ENCODE measurements around the gene SNAI1. TPM values are rescaled to one million over a fixed set of nuclear protein-coding genes. Genes with fewer than 3 reads are reported as not detected.

The SNAI1 gene
- total and polyA plus RNA-seq, 2 of the 4 experiments (the other 2 are of a cell fraction), result 0.54 to 13.7 TPM

DNA sequence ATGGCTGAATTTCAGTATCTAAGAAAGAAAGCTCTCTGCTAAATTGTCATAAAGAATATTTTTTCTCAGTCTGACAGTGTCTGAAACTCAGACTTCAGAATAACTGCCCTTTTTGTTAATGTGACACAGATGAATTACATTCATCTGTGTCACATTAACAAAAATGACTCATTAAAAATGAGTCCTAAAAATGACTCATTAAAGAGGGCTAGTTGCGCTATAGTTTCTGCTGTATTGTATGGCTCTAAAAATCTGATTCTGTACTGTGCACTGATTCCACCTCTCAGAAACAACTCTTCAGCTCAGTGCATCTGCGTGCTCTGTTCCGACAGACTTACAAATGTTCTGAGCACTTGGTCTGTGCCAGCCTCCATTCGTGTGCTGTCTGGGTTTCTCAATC lies 31.6 kb upstream of the SNAI1 start (continued):
- TF ChIP-seq, protein P1, sequence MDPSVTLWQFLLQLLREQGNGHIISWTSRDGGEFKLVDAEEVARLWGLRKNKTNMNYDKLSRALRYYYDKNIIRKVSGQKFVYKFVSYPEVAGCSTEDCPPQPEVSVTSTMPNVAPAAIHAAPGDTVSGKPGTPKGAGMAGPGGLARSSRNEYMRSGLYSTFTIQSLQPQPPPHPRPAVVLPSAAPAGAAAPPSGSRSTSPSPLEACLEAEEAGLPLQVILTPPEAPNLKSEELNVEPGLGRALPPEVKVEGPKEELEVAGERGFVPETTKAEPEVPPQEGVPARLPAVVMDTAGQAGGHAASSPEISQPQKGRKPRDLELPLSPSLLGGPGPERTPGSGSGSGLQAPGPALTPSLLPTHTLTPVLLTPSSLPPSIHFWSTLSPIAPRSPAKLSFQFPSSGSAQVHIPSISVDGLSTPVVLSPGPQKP (IDR thresholded peaks at IDR 0.05; ENCODE audit: borderline replicate concordance, low read depth, low read length), result no peak
- TF ChIP-seq RCOR1 (IDR thresholded peaks at IDR 0.05; ENCODE audit: insufficient replicate concordance, low read length) (no peak), MXI1 (IDR thresholded peaks at IDR 0.05; ENCODE audit: borderline replicate concordance, low read depth, low read length) (no peak), CHD1 (IDR thresholded peaks at IDR 0.05; ENCODE audit: low read depth, low read length) (no peak), MAFK (IDR thresholded peaks at IDR 0.05; ENCODE audit: low read depth, low read length) (no peak)

DNA sequence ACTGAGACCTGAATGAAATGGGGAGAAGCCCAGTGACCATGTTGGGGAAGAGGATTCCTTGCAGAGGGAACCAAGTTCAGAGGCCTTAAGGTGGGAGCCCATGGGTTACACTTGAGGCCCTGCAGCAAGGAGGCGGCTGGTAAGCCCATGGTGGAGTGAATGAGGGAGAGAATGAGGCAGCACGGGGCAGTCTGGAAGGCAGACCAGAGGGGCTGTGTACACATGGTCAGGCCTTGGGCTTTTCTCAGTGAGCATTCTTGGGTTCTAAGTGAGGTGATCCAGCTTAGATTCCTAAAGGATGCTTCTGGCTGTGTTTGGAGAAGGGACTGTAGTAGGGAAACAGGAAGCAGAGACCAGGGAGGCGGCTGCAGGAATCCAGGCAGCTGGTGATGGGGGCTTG lies 27.6 kb upstream of the SNAI1 start:
- Histone ChIP-seq H4K20me1 (ENCODE audit: insufficient read depth, low read length) (peaks cover 4% of the 10 kb centered on the region; the same call in 1 of the 2 replicates), H3K18ac (ENCODE audit: low read depth, low read length) (no peak overlapping the region), H2BK20ac (ENCODE audit: low read depth, low read length) (no peak overlapping the region), H4K91ac (ENCODE audit: insufficient read depth, low read depth, low read length) (no peak overlapping the region), H3K4me3 (ENCODE audit: insufficient read depth, low read depth, low read length) (no peak overlapping the region), H3K4me2 (ENCODE audit: low read depth, low read length) (no peak overlapping the region), H3K27ac (ENCODE audit: insufficient read depth, low read length) (no peak overlapping the region), H2BK15ac (ENCODE audit: low read depth, low read length) (no peak overlapping the region), H3K9ac (ENCODE audit: low read depth, low read length) (no peak overlapping the region), H2AK9ac (replicated peaks; ENCODE audit: low read depth, low read length, poor library complexity) (no peak overlapping the region), H3K79me1 (ENCODE audit: low read depth in 1 of 2, low read length in 2 of 2) (peaks cover 49 to 64% of the 10 kb centered on the region in 2 experiments), H4K5ac (ENCODE audit: low read depth, low read length) (no peak overlapping the region), H3K36me3 (ENCODE audit: control insufficient read depth, insufficient read depth, low read length) (peaks cover 63% of the 10 kb centered on the region), H3K4me1 (ENCODE audit: control insufficient read depth, insufficient read depth, low read length) (peaks cover 14% of the 10 kb centered on the region), H2AK5ac (ENCODE audit: low read depth, low read length) (no peak overlapping the region), H3K14ac (replicated peaks; ENCODE audit: low read depth, low read length) (no peak overlapping the region), H3K27me3 (ENCODE audit: control insufficient read depth, insufficient read depth, low read length) (no peaks in the 10 kb centered on the region), H2BK120ac (ENCODE audit: low read depth, low read length) (no peak overlapping the region), H3K9me1 (ENCODE audit: insufficient read depth, low read length) (peaks cover 23% of the 10 kb centered on the region), H3K23ac (ENCODE audit: low read depth, low read length) (no peak overlapping the region), H4K8ac (ENCODE audit: low read depth in 2 of 2, low read length in 2 of 2) (no peak overlapping the region), H3K56ac (ENCODE audit: extremely low read depth, insufficient read depth, low read length) (no peak overlapping the region), H3K9me3 (ENCODE audit: control insufficient read depth, insufficient read depth, low read length) (no peaks in the 10 kb centered on the region), H2AFZ (replicated peaks; ENCODE audit: low read length, poor library complexity) (no peak overlapping the region), H2BK5ac (ENCODE audit: low read depth, low read length, poor library complexity, severe bottlenecking) (no peak overlapping the region), H3K4ac (ENCODE audit: low read depth, low read length) (no peak overlapping the region)
- CTCF ChIA-PET, result no interaction called here
- DNase-seq (no peak), ATAC-seq (ENCODE audit: low read depth) (no peak)
- in situ Hi-C loops (cut with MboI; ENCODE audit: low sequenced_read_pairs), result no loop called here
- no TSS peak for BruUV-seq (replicated peaks)
- 100% methylated on average over 1 of the region's 3 CpGs; no CpG with 5 or more reads in 1 of the 2 experiments for WGBS, 2 experiments (ENCODE audit: extremely low coverage in 2 of 2, insufficient read length in 1 of 2)
- POLR2A ChIA-PET (ENCODE audit: unreplicated experiment), result no interaction called here
- dilution Hi-C loops (cut with HindIII; ENCODE audit: low sequenced_read_pairs, unreplicated experiment), result no loop called here
- TF ChIP-seq, protein P2, sequence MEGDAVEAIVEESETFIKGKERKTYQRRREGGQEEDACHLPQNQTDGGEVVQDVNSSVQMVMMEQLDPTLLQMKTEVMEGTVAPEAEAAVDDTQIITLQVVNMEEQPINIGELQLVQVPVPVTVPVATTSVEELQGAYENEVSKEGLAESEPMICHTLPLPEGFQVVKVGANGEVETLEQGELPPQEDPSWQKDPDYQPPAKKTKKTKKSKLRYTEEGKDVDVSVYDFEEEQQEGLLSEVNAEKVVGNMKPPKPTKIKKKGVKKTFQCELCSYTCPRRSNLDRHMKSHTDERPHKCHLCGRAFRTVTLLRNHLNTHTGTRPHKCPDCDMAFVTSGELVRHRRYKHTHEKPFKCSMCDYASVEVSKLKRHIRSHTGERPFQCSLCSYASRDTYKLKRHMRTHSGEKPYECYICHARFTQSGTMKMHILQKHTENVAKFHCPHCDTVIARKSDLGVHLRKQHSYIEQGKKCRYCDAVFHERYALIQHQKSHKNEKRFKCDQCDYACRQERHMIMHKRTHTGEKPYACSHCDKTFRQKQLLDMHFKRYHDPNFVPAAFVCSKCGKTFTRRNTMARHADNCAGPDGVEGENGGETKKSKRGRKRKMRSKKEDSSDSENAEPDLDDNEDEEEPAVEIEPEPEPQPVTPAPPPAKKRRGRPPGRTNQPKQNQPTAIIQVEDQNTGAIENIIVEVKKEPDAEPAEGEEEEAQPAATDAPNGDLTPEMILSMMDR (conservative IDR thresholded peaks at IDR 0.05; ENCODE audit: low read depth, low read length), result no peak
- TF ChIP-seq RFX5 (IDR thresholded peaks at IDR 0.05; ENCODE audit: low read depth, low read length) (no peak), NFE2L2 (IDR thresholded peaks at IDR 0.05; ENCODE audit: low read depth, low read length) (no peak), CHD1 (IDR thresholded peaks at IDR 0.05; ENCODE audit: low read depth, low read length) (no peak), BHLHE40 (IDR thresholded peaks at IDR 0.05; ENCODE audit: low read depth, low read length) (no peak), MAZ (IDR thresholded peaks at IDR 0.05; ENCODE audit: borderline replicate concordance, low read depth, low read length) (no peak), CEBPB (IDR thresholded peaks at IDR 0.05; ENCODE audit: low read depth, low read length) (no peak)
- TF ChIP-seq, protein P3, sequence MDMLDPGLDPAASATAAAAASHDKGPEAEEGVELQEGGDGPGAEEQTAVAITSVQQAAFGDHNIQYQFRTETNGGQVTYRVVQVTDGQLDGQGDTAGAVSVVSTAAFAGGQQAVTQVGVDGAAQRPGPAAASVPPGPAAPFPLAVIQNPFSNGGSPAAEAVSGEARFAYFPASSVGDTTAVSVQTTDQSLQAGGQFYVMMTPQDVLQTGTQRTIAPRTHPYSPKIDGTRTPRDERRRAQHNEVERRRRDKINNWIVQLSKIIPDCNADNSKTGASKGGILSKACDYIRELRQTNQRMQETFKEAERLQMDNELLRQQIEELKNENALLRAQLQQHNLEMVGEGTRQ (IDR thresholded peaks at IDR 0.05; ENCODE audit: low read depth, low read length), result no peak
- intact Hi-C loops (cut with micrococcal nuclease), result no loop called here

Measured in IMR-90 (cell line).